RWPE2 (cell line): ENCODE results near the gene NEUROG3.

Source experiments
- ATAC-seq: fragments of 200-7000 bp; cut with Tn5 transposase; 3 replicates; pipeline ENCODE4 v1.9.1; 2021; ENCODE audit warnings: low read depth
- DNase-seq: peaks from one replicate; pipeline ENCODE4 v3.0.0-alpha.2; 2020; ENCODE audit warnings: low spot score
- H3K27ac ChIP-seq: fragments of 450-650 bp; 2 replicates; pipeline ENCODE4 v1.5.1; 2017; ENCODE audit warnings: mild to moderate bottlenecking; ENCODE audit not compliant: poor library complexity, severe bottlenecking
- H3K27me3 ChIP-seq: fragments of 250-450 bp; sonication (Bioruptor Pico); 2 replicates; pipeline ENCODE4 v1.5.1; 2021; ENCODE audit warnings: mild to moderate bottlenecking, moderate library complexity; ENCODE audit not compliant: insufficient read depth, poor library complexity, severe bottlenecking
- H3K36me3 ChIP-seq: fragments of 250-450 bp; sonication (Bioruptor Pico); 2 replicates; pipeline ENCODE4 v1.5.1; 2020; ENCODE audit warnings: low read depth, mild to moderate bottlenecking, moderate library complexity
- H3K4me1 ChIP-seq: fragments of 250-450 bp; sonication (Bioruptor Pico); 2 replicates; pipeline ENCODE4 v1.5.1; 2021; ENCODE audit warnings: mild to moderate bottlenecking, moderate library complexity; ENCODE audit not compliant: insufficient read depth, poor library complexity, severe bottlenecking
- H3K4me3 ChIP-seq: fragments of 250-450 bp; sonication (Bioruptor Pico); 2 replicates; pipeline ENCODE4 v1.5.1; 2021; ENCODE audit warnings: mild to moderate bottlenecking, moderate library complexity; ENCODE audit not compliant: severe bottlenecking
- H3K9me3 ChIP-seq: fragments of 250-450 bp; sonication (Bioruptor Pico); 2 replicates; pipeline ENCODE4 v1.5.1; 2021; ENCODE audit warnings: mild to moderate bottlenecking, moderate library complexity; ENCODE audit not compliant: severe bottlenecking
- CTCF ChIP-seq: fragments of 450-650 bp; IDR thresholded peaks from one replicate; pipeline ENCODE4 v1.5.1; 2017; ENCODE audit warnings: mild to moderate bottlenecking, moderate library complexity; ENCODE audit not compliant: poor library complexity, severe bottlenecking

NEUROG3 gene

GRCh38 chr10:69614130-69614529, 40.9 kb upstream of the NEUROG3 start:
- H3K27ac ChIP-seq, result no peak overlapping the region
- no peak overlapping the region for H3K4me3 ChIP-seq
- no peaks in the 10 kb centered on the region for H3K4me1 ChIP-seq
- no peaks in the 10 kb centered on the region for H3K9me3 ChIP-seq
- ATAC-seq (no peak), DNase-seq (no peak)
- TF ChIP-seq CTCF, result no peak
- no peaks in the 10 kb centered on the region for H3K36me3 ChIP-seq
- no peaks in the 10 kb centered on the region for H3K27me3 ChIP-seq

GRCh38 chr10:69612760-69613159, 39.5 kb upstream of the NEUROG3 start:
- no peaks in the 10 kb centered on the region for H3K4me1 ChIP-seq
- ATAC-seq (no peak), DNase-seq (no peak)
- TF ChIP-seq CTCF, result no peak
- H3K9me3 ChIP-seq, result no peaks in the 10 kb centered on the region
- no peaks in the 10 kb centered on the region for H3K27me3 ChIP-seq
- H3K4me3 ChIP-seq, result no peak overlapping the region
- no peak overlapping the region for H3K27ac ChIP-seq
- H3K36me3 ChIP-seq, result no peaks in the 10 kb centered on the region

GRCh38 chr10:69609077-69609476, 35.9 kb upstream of the NEUROG3 start:
- H3K9me3 ChIP-seq, result no peaks in the 10 kb centered on the region
- DNase-seq (no peak), ATAC-seq (no peak)
- no peak overlapping the region for H3K27ac ChIP-seq
- H3K4me3 ChIP-seq, result no peak overlapping the region
- no peaks in the 10 kb centered on the region for H3K36me3 ChIP-seq
- no peaks in the 10 kb centered on the region for H3K27me3 ChIP-seq
- no peaks in the 10 kb centered on the region for H3K4me1 ChIP-seq
- TF ChIP-seq CTCF, result no peak

GRCh38 chr10:69600761-69601330, 27.6 kb upstream of the NEUROG3 start:
- no peak for TF ChIP-seq CTCF
- DNase-seq, result no peak
- 0 out of 3 replicates have a peak, but pooled peaks have one; percentile 19 for ATAC-seq
- no peaks in the 10 kb centered on the region for H3K9me3 ChIP-seq
- H3K27ac ChIP-seq, result no peak overlapping the region
- peaks cover 5% of the 10 kb centered on the region for H3K27me3 ChIP-seq
- no peaks in the 10 kb centered on the region for H3K36me3 ChIP-seq
- no peak overlapping the region for H3K4me3 ChIP-seq
- H3K4me1 ChIP-seq, result no peaks in the 10 kb centered on the region

GRCh38 chr10:69588358-69588757, 15.1 kb upstream of the NEUROG3 start:
- TF ChIP-seq CTCF, result no peak
- DNase-seq (no peak), ATAC-seq (no peak)
- H3K36me3 ChIP-seq, result no peaks in the 10 kb centered on the region
- no peak overlapping the region for H3K27ac ChIP-seq
- peaks cover 7% of the 10 kb centered on the region for H3K27me3 ChIP-seq
- no peak overlapping the region for H3K4me3 ChIP-seq
- H3K9me3 ChIP-seq, result no peaks in the 10 kb centered on the region
- H3K4me1 ChIP-seq, result no peaks in the 10 kb centered on the region
